Lower leg skin (tissue), 4 donors: ENCODE results near the gene CCDC15. TPM values are rescaled to one million over a fixed set of nuclear protein-coding genes. Genes with fewer than 3 reads are reported as not detected.

ENCODE experiments used
- DNase-seq, 2 donors: peaks; one replicate each; pipeline ENCODE4 v3.0.0-alpha.2; 2019; ENCODE audit warnings: low spot score in 2 of 2
- H3K4me3 ChIP-seq: fragments of 200-600 bp; sonication (generic); 2 replicates; pipeline ENCODE4 v1.5.1; 2017; ENCODE audit warnings: mild to moderate bottlenecking, low read depth; ENCODE audit not compliant: poor library complexity, severe bottlenecking
- CTCF ChIP-seq, 3 donors: fragments of 450-650 bp; IDR thresholded peaks; one replicate each; pipeline ENCODE4 v1.5.1; 2016; ENCODE audit warnings: antibody characterized with exemption in 3 of 3, mild to moderate bottlenecking in 3 of 3, moderate library complexity in 2 of 3
- POLR2A ChIP-seq, 2 donors: fragments of 450-650 bp; IDR thresholded peaks; one replicate each; pipeline ENCODE4 v1.6.1; 2016 to 2017; ENCODE audit warnings: antibody characterized with exemption in 2 of 2, mild to moderate bottlenecking in 1 of 2, moderate library complexity in 1 of 2
- WGBS, 2 donors: methylation state at CpG; one replicate each; pipeline ENCODE4 v1.1.5; 2018; 5-methylcytosine and 5-hydroxymethylcytosine counted together
- intact Hi-C: fragments of 100-400 bp; cut with DNase I; formaldehyde crosslinking; loops from one replicate; pipeline ENCODE4 v1.15.0; 2023; ENCODE audit warnings: low total_unique reads
- total RNA-seq, 4 donors: library from RNA; depleted of rRNA; stranded (reverse); fragments of >200 nt; gene quantifications; one replicate each; pipeline ENCODE4 v1.1.0, GENCODE V29; 2016

Gene CCDC15
- total RNA-seq, 4 donors from 2014 or later, result 2.1 to 4.2 (median 2.9) TPM

- TF ChIP-seq CTCF (IDR thresholded peaks at IDR 0.05), result no peak
- no peak overlapping the region for H3K4me3 ChIP-seq
- peak in 1 of 2 donors; percentile 71 for DNase-seq
- intact Hi-C loops, result loop anchor here (5.0 kb wide), 1 partner anchor 1322 kb away; no protein-coding TSS in a partner anchor
- WGBS, 2 donors, result 86 to 90% methylated on average over 12 of the region's 12 CpGs
These were observed 126.0 kb downstream of the CCDC15 start for GRCh38 chr11:125079878-125080530.

- no peak for TF ChIP-seq CTCF (IDR thresholded peaks at IDR 0.05)
- no peak for TF ChIP-seq POLR2A (IDR thresholded peaks at IDR 0.05)
- WGBS, 2 donors, result 87 to 88% methylated on average over 12 of the region's 12 CpGs
- peak in 1 of 2 donors; percentile 78 for DNase-seq
- no peak overlapping the region for H3K4me3 ChIP-seq
- intact Hi-C loops, result no loop called here
These were observed 126.5 kb downstream of the CCDC15 start for GRCh38 chr11:125080531-125080911.

- peak in 1 of 2 donors; percentile 74 for DNase-seq
- WGBS, 2 donors, result 69 to 77% methylated on average over 14 of the region's 14 CpGs
- no peak overlapping the region for H3K4me3 ChIP-seq
- intact Hi-C loops, result no loop called here
- TF ChIP-seq CTCF (IDR thresholded peaks at IDR 0.05) (no peak), POLR2A (IDR thresholded peaks at IDR 0.05) (no peak)
These were observed 127.2 kb downstream of the CCDC15 start for GRCh38 chr11:125081098-125081798.

- H3K4me3 ChIP-seq, result no peak overlapping the region
- TF ChIP-seq CTCF (IDR thresholded peaks at IDR 0.05), result no peak
- no peak for TF ChIP-seq POLR2A (IDR thresholded peaks at IDR 0.05)
- intact Hi-C loops, result no loop called here
- peak in 1 of 2 donors; percentile 71 for DNase-seq
- 87 to 94% methylated on average over 5 of the region's 5 CpGs for WGBS, 2 donors
These were observed 128.0 kb downstream of the CCDC15 start for GRCh38 chr11:125082040-125082439.

- no peak overlapping the region for H3K4me3 ChIP-seq
- intact Hi-C loops, result no loop called here
- peak in 1 of 2 donors; percentile 54 for DNase-seq
- WGBS, 2 donors, result 53 to 54% methylated on average over 10 of the region's 10 CpGs
- TF ChIP-seq POLR2A (IDR thresholded peaks at IDR 0.05) (no peak), CTCF (IDR thresholded peaks at IDR 0.05) (no peak)
These were observed 128.8 kb downstream of the CCDC15 start for GRCh38 chr11:125082611-125083311.
